Measurements from ENCODE around the gene KCNQ1.

DNA sequence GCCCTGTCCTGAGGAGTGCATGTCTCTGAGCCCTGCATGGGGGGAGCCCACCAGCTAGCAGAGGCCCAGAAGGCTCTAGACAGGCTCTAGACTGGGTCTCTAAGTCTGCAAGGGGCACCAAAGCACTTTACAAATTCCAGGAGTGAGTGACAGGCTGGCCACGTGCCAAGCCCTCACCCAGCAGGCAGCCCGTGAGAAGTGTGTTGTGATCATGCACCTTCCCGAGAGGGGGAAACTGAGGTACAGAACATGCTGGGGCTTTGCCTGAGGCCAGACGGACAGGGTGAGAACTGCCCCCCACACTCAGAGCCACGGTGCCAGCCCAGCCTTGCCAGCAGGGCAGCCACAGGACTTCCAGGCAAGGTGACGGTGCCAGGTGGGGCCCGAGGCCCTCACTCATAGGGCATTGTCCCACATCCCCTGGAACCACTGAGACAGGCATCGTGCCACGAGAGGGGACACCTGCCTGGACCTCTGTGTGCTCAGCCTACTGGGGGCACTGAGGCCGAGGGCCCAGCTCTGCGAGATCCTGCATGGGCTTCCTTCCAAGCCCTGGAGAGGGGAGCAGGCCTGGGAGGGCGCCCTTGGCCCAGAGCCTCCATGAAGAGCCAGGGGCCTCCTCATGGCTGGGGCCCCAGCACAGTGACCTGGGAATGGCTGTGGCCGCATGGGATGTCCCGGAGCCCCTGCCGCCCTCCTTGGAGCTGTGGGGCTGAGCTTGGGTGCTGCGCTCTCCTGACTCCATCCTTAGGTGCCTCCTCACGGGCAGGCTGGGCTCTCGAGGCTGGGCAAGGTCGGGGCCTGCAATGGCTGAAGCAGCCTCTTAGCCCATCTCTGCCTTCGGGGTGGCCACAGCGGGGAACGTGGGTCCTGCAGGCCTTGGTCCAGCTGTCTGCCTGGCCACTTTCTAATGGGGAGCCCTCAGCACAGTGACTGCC is 133.5 kb downstream of the KCNQ1 start:
- TF ChIP-seq, protein P1, sequence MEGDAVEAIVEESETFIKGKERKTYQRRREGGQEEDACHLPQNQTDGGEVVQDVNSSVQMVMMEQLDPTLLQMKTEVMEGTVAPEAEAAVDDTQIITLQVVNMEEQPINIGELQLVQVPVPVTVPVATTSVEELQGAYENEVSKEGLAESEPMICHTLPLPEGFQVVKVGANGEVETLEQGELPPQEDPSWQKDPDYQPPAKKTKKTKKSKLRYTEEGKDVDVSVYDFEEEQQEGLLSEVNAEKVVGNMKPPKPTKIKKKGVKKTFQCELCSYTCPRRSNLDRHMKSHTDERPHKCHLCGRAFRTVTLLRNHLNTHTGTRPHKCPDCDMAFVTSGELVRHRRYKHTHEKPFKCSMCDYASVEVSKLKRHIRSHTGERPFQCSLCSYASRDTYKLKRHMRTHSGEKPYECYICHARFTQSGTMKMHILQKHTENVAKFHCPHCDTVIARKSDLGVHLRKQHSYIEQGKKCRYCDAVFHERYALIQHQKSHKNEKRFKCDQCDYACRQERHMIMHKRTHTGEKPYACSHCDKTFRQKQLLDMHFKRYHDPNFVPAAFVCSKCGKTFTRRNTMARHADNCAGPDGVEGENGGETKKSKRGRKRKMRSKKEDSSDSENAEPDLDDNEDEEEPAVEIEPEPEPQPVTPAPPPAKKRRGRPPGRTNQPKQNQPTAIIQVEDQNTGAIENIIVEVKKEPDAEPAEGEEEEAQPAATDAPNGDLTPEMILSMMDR (IDR thresholded peaks at IDR 0.05; ENCODE audit: borderline replicate concordance, extremely low read depth, low read length, poor library complexity, severe bottlenecking): no peak
- TF ChIP-seq EZH2 (IDR thresholded peaks at IDR 0.05; ENCODE audit: borderline replicate concordance, low read depth, low read length, severe bottlenecking): no peak
